ENCODE results near the gene SEPTIN5. TPM values are rescaled to one million over a fixed set of nuclear protein-coding genes. Genes with fewer than 3 reads are reported as not detected.
"Not testable (repeated sequence)": the region's sequence is repeated elsewhere in the genome, so short reads cannot be mapped to it uniquely, and the experiment has no call there.

SEPTIN5 gene
- total RNA-seq, 4 donors from 2014 or later = 102 to 193 (median 125) TPM

- intact Hi-C loops (cut with DNase I; ENCODE audit: low total_unique reads) = no loop called here
- WGBS, 2 donors = 95 to 98% methylated on average over 14 of the region's 14 CpGs
- no peak for DNase-seq (ENCODE audit: low spot score in 2 of 2)
- no peak for TF ChIP-seq CTCF (IDR thresholded peaks at IDR 0.05)
- TF ChIP-seq POLR2A (IDR thresholded peaks at IDR 0.05) = no peak
- H3K4me3 ChIP-seq (ENCODE audit: low read depth, poor library complexity, severe bottlenecking) = no peak overlapping the region
Measured at GRCh38 chr22:19693581-19693980, 20.7 kb upstream of the SEPTIN5 start.

- WGBS, 2 donors = 80 to 84% methylated on average over 12 of the region's 12 CpGs
- DNase-seq (ENCODE audit: low spot score in 2 of 2) = no peak
- no peak for TF ChIP-seq POLR2A (IDR thresholded peaks at IDR 0.05)
- no peak for TF ChIP-seq CTCF (IDR thresholded peaks at IDR 0.05)
- no peak overlapping the region for H3K4me3 ChIP-seq (ENCODE audit: low read depth, poor library complexity, severe bottlenecking)
- intact Hi-C loops (cut with DNase I; ENCODE audit: low total_unique reads) = no loop called here
Measured at GRCh38 chr22:19693981-19694670, 20.2 kb upstream of the SEPTIN5 start.

- intact Hi-C loops (cut with DNase I; ENCODE audit: low total_unique reads) = no loop called here
- H3K4me3 ChIP-seq (ENCODE audit: low read depth, poor library complexity, severe bottlenecking) = no peak overlapping the region
- DNase-seq (ENCODE audit: low spot score in 2 of 2) = peak in 1 of 2 donors; percentile 57
- no peak for TF ChIP-seq POLR2A (IDR thresholded peaks at IDR 0.05)
- TF ChIP-seq CTCF (IDR thresholded peaks at IDR 0.05) = no peak
- WGBS, 2 donors = 87 to 95% methylated on average over 13 of the region's 13 CpGs
Measured at GRCh38 chr22:19694696-19695095, 19.6 kb upstream of the SEPTIN5 start.

GRCh38 chr22:19696504-19697276 lies 17.6 kb upstream of the SEPTIN5 start:
- no peak overlapping the region for H3K4me3 ChIP-seq (ENCODE audit: low read depth, poor library complexity, severe bottlenecking)
- TF ChIP-seq CTCF (IDR thresholded peaks at IDR 0.05) = no peak
- no peak for TF ChIP-seq POLR2A (IDR thresholded peaks at IDR 0.05)
- WGBS, 2 donors = 69 to 89% methylated on average over 1 to 2 of the region's 2 CpGs
- intact Hi-C loops (cut with DNase I; ENCODE audit: low total_unique reads) = no loop called here
- DNase-seq (ENCODE audit: low spot score in 2 of 2) = peak in 1 of 2 donors; percentile 15

- 90 to 96% methylated on average over 1 of the region's 1 CpG for WGBS, 2 donors
- DNase-seq (ENCODE audit: low spot score in 2 of 2) = peak in 1 of 2 donors; percentile 29
- intact Hi-C loops (cut with DNase I; ENCODE audit: low total_unique reads); H3K4me3 ChIP-seq (ENCODE audit: low read depth, poor library complexity, severe bottlenecking): not testable (repeated sequence)
Measured at GRCh38 chr22:19697871-19698270, 16.4 kb upstream of the SEPTIN5 start.

- TF ChIP-seq CTCF (IDR thresholded peaks at IDR 0.05) (no peak), POLR2A (IDR thresholded peaks at IDR 0.05) (no peak)
- no peak overlapping the region for H3K4me3 ChIP-seq (ENCODE audit: low read depth, poor library complexity, severe bottlenecking)
- no peak for DNase-seq (ENCODE audit: low spot score in 2 of 2)
- WGBS, 2 donors = 95% methylated on average over 6 of the region's 6 CpGs
- intact Hi-C loops (cut with DNase I; ENCODE audit: low total_unique reads) = no loop called here
Measured at GRCh38 chr22:19700790-19701419, 13.4 kb upstream of the SEPTIN5 start.
